HS-27A (cell line): ENCODE measurements around the gene SIX5.

Experiments
- DNase-seq: peaks from one replicate; pipeline ENCODE4 v3.0.0-alpha.2; 2012; ENCODE audit warnings: low read depth, missing footprints

SIX5 gene

DNA sequence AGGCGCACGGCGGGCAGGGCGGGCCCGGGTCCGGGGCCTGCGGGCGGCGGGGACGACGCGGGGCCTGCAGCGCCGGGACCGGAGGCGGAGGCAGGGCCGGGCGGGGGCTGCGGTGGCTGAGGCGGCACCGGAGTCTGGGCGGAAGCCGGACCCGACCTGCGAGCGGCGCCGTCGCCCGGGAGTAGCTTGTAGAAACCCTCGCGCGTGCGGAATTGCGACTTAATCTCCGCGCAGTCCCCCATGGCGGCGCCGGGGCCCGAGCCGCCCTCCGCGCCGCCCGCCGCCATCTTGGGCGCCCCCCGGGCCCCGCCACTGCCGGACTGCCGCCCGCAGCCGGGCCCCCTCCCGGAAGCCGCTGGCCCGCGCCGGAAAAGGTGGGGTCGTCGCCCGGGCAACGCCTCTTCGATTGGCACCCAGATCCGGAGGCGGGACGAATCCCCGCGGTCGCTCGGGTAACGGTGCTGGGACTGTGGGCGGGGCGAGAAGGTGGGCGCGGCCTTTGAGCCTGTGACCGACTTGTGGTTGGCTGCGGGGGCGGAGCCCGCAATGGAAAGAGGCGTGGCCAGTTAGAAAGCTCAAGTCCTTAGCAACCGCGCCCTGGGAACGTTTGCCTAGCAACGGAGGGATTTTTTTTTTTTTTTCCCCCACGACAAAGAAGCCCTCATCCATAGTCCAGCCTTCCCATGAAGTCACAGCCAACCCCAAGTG, 23.6 kb upstream of the SIX5 start, which contains the start of gene DMWD:
Gene DMWD (minus strand): TSS at position 376 of the 708 bp plus-strand sequence. CDS start 89 bp downstream, at position 287.
- peak; percentile 99 for DNase-seq

DNA sequence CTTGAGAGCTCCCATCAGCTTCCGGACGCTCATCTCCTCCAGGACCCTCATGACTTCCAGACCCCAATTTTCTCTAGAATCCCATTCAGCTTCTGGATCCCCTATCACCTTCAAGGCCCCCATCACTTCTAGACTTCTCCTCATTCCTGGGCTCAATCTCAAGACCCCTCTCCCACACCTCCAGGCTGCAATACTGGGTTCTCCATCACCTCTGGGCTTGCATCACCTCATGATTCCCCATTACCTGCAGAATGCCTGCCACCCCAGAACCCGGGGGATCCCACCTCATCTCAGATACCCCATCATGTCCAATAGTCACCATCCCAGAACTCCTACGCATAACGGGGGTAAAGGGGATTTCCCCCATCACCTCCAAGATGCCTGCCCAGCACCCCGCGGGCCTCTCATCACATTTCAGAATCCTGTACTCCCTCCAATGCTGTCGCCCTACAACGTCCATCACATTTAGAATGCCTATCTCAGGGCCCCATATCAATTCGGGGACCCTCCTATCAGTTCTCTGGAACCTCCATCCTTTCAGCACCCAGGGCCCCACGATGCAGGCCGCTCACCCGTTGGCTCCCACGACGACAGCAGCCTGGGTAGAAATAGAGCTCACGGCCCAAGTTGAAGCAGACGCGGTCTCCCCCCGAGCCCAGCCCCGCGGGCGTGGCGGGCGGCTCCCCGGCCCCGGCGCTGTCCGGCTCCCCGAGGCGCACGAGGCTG, 22.9 kb upstream of the SIX5 start:
- no peak for DNase-seq

DNA sequence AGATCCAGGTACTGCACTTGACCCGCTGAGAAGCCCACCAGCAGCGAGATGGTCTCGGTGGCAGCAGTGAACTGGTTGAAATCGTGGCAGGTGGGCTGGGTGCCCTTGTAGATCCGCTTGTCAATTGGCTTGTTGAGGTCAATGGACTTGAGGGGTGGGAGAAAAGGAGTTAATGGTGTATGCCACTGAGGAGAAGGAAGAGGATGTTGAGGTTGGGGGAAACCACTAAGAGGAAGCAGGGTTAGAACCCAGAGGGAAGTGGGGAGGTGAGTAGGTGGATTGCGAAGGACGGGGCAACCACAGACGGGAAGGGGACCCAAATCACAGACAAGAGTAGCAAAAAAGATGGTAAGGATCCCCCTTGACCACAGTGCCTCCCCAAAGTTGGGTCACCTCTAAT, 21.9 kb upstream of the SIX5 start:
- DNase-seq, result no peak

DNA sequence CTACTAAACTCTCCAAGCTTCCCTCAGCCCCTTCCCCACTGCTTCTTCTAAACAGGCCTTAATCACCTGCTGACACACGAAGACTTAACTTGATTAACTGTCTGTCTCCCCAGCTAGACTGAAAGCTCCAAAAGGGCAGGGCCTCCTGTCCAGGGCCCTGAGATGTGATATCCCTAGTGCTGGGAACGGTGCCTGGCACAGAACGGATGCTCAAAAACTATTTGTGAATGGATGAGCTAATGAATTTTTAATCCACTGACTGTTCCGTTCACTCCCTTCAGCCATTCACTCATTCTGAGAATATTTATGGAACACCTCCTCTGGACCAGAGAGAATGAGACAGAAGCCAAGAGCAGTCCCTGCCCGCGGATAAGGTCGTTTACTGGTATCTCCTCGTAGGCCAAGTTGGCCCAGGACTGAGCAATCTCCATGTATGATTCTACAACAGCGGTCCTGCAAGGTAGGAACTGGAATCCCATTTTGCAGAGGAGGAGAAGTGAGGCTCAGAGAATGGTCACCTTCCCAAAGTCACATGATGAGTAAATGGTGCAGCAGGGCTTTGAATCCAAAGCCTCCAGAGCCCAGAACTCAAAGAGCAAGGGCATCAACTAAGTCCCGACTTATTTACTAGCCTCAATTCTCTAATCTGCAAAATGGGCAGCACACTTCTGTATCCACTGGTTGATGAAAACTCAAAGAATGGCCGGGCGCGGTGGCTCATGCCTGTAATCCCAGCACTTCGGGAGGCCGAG, 20.2 kb upstream of the SIX5 start:
- no peak for DNase-seq

DNA sequence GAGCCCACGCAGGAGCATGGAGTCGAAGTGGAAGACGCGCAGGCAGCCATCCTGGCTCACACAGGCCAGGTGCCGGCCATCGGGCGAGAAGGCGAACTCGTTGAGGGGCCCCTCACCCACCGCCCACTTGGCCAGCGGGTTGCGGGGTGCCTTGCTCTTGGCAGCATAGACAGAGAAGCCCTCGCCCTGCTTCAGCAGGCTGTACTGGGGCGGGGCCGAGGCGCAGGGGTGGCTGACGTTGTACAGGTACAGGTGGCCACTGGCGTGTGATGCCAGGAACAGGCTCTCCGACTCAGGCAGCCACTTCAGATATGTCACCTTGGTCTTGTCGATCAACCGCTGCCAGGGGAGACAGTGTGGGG, 17.5 kb upstream of the SIX5 start:
- DNase-seq, result no peak

DNA sequence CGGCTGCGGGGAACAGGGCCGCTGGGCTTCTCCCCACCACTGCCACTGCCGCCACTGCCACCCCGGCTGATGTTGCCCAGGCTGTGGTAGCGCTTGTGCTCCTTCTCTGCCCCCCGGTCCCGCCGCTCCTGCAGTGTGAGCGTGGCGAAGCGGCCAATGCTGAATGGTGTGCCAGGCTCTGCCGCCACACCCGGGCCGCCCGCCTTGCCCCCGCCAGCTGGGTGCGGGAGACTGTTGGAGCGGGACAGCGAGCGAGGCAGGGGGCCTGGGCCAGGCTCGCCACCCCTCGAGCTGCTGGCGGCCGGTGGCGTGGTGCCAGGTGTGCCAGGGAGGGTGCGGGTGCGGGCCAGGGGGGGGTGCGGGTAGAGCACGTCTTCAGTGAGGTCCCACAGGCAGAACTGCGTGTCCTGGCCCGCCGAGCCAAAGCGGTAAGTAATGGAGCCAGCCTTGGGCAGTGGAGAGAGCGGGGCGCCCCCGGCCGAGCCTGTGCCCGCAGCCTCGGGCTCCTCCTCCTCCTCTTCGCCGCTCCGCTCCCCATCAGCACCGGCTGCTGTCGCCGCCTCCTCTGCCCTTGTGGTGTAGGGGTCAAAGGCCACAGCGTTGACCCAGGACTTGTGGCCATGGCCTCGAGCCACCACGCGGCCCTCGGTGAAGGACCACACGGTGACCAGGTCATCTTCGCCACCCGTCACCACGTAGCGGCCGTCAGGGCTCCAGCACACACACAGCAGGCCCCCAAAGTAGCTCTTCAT, 16.9 kb upstream of the SIX5 start:
- no peak for DNase-seq

DNA sequence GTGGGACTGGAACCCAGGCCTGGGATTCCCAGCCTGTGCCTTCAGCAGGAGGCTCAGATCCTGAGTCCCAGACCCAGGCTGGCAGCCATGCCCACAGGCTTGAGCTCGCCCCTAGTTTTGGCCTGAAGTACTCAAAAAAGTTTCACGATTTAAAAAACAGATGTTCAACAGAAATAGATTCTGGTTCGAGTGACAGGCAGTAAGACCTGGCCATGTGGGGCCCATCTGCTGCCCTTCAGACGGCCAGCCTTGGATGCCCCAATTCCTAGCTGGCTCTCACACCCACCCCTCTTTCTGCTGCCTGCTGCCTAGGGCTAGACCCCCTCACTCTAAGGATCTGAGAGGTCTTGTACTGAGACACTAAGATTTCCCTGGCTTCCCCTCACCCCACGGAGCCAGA, 16.0 kb upstream of the SIX5 start:
- DNase-seq, result no peak

DNA sequence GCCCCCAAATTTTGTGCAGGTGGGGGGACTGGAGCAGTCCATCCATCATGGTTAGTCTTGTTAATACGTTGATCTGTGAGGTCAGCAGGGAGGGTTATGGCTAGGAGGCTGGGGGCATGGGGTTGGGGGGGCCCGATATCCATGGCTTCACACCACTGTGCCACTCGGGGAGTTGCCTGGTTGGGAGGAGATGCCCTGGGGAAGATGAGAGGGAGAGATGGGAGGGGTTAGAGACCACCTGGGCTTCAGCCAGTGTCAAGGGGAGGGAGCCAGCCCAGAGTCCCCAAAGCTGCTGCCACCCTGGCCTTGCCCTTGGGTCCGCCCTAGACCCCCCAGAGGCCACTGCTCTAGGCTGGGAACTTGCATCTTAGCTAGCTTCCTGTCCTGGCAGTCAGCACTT, 15.0 kb upstream of the SIX5 start:
- DNase-seq, result no peak

DNA sequence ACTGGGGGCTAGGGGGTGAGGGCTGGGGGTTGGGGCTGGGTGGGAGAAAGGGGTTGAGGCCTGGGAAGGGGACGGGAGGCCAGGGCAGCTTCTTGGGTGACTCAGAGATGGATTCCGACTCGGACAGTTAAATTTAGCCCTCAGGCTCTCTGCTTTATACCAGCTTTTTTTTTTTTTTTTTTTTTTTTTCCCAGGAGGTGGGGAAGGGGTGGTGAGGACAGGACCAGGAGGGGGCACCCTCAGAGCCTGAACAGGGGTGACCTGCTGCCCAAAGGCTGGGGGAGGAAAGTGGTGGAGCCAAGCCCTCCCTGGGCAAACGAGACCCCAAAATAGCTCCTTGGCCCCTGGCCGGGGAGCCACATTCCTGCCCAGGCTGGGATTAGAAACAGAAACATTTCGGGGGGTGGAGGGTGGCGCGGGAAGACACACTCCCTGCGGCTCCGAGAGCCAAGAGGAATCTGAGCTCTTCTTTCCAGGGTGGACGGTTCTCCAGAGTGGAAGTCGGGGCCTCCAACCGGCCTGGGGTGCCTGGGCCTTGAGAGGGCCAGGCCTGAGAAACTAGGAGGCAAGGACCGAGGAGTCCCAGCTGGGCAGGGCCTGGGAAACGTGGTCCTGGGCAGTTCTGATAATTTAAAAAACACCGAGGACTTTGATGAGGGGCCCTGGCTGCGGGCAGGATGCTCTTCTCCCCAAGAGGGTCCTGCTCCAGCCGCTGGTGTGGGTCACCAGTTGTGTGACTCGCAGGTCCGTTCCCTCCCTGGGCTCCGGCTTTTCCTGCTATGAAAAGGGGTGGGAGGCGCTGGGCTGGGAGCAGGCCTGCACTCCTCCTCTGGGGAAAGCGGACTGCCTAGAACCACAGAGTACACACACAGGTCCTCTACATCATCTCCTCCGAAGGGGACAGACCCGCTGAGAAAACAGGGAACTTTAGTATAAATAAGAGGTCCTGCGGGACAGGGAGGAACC, 14.1 kb upstream of the SIX5 start:
- DNase-seq, result peak; percentile 68

DNA sequence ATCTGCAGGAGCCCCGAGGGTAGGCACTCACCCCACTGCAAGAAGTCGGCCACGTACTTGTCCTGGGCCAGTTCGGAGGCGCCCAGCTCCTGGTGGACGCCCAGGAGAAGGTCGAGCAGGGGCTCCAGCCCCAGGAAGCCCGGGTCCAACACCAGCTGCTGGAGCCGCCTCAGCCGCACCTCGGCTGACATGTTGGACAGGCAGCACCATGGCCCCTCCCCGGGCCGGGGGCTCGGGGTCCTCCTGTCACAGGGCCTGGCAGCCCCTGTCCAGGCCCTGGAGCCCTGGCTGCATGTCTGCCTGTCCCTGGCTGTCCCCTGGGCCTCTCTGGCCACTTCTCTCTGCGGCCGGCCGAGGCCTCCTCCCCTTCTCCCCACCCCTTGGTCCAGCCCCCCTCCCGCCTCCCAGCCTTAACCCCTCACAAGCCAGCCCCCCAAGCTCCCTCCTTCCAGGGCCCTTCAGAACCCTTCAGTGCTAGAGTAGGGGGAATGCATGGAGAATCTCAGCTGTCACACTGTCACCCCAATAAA, 13.2 kb upstream of the SIX5 start, which contains the start of gene DMPK:
Gene DMPK (minus strand): TSS at position 329 of the 530 bp plus-strand sequence. CDS start 138 bp downstream, at position 191.
- no peak for DNase-seq

DNA sequence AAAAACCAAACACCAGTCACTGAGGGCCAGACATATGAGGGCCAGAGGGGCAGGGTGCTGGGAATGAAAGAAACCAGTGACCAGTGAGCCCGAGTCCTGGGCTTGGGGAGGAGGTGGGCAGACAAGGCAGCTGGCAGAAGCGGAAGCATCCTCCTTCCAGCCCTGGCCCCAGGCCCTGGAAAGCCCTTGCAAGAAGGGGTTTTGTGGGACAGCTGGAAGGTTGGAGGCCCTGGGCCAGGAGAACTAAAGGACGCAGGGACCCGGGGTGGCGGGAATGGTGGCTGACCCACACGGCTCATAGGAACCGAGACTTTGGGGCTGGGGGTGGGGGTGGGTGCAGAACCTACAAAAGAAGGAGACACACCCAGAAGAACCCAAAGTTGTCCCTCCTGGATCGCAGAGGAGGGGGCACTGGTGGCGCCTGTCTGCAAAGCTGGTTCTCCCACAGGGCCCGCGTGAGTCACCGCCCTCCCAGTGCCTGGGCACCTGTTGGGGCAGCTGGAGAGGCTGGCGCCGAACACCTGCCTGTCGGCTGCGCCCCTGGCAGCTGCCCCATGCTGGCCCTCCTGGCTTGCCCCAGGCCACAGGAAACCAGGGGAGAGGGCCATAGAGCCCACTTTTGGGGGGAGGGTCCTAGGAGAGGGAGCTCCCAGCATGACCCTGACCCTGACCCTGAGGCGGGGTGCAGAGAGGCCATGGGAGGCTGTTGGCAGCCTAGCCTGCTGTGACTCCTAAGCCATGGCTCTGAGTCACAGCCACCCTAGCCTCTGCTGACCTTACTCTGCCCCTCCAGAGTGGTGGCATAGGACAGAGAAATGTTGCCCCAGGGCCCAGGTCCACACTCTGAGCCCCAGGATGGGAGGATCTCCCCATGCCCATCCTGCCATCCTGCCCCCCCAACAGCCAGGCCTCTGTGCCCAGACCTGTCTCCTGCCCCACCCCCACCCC, 12.4 kb upstream of the SIX5 start:
- DNase-seq, result no peak

DNA sequence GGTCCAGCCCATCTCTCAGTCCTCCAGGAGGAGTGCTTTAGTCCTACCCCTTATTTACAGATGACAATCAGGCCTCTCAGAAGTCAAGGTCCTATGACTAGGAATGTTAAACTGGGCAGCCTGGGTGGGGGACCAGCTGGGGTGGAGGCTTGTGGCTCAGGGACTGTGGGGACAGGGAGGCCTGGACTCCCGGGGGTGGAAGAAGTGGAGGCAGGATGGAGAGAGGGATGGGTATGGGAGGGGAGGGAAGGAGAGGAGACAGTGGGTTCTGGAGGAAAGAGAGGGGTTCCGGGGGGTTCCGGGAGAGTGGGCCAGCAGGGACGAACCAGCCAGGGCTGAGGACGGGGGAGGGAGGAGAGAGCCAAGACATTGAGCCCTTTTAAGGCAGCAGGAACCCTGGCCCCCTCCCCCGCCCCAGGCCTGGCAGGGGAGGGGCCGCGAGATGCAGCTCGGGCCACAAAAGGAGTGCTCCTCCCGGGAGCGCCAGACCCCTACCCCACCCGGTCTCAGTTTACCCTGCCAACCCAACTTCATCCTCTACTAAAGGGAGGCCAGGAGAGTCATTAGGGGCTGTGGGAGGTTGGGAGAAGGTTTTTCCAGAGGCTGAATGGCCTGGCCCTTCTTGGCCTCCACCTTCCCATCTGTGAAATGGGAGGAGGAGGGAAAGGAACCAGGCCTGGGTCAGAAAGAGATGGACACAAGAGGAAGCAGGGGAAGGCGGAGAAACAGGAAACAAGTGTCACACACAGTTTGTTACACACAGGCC, 11.6 kb upstream of the SIX5 start:
- DNase-seq, result no peak

DNA sequence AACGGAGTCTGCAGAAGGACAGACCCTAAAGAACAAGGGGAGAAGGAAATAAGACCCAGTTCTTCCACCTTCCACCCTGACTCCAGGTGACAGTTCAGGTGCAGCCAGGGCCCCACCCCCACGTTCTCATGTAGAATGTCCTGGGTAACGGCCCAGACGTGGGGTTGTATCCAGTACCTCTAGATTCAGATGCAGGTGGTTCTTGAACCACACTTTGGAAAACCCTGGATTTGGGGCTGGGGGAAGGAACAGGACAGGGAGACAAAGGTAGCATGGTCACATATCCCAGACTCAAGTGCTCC, 11.0 kb upstream of the SIX5 start:
- no peak for DNase-seq

DNA sequence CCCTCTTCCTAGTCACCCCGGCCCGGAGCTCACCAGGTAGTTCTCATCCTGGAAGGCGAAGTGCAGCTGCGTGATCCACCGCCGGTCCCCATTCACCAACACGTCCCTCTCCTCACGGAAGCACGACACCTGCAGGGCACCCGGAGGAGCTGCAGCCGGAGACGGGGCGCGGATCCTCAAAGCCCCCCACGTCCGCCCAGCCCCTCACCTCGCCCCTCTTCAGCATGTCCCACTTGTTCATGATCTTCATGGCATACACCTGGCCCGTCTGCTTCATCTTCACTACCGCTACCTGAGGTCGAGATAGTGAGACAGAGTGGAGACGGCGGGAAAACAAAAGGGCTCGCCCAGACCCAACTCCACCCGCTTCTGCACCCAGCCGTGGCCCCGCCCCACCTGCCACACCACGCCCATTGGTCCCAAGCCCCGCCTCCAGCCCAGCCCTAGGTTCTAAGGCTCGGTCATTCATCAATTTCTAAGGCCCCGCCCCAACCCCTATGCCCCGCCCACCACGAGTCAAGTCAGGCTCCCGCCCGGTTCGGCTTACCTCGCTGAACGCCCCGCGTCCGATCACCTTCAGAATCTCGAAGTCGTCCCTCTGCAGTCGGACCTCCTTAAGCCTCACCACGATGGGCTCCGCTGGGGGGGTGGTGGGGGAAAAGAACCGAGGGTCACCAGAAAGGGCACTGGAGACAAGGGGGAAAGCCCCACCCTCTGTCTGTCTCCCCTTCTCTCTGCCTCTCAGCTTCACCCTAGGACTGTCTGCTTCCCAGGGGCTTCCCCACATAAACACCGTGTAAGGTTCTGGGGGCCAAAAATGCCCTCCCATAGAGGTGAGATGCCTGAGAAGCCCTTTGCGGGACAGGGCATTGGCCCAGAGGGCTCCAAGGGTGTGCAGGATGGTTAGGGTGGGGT, 10.4 kb upstream of the SIX5 start:
- no peak for DNase-seq

DNA sequence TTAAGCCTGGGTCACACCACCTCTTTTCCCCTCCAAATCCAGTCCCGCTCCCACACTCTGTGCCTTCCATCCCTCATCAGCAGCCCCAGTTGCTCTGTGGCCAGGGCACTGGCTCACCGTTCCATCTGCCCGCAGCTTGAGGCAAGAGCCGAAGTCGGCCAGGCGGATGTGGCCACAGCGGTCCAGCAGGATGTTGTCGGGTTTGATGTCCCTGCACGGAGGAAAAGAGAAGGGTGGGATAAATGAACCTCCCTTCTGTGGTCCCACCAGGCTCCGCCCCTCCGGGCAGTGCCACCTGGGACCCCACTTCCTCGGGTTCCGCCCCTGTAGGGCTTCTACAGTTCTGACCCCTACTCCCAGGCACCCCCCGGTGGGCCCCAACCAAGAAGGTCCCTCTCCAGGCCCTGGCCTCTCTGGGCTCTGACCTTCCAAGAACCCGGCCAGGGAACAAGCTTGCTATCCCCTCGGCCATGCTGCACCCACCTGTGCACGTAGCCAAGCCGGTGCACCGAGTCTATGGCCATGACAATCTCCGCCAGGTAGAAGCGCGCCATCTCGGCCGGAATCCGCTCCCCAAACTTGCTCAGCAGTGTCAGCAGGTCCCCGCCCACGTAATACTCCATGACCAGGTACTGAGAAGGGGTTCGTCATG, 9.1 kb upstream of the SIX5 start:
- no peak for DNase-seq

DNA sequence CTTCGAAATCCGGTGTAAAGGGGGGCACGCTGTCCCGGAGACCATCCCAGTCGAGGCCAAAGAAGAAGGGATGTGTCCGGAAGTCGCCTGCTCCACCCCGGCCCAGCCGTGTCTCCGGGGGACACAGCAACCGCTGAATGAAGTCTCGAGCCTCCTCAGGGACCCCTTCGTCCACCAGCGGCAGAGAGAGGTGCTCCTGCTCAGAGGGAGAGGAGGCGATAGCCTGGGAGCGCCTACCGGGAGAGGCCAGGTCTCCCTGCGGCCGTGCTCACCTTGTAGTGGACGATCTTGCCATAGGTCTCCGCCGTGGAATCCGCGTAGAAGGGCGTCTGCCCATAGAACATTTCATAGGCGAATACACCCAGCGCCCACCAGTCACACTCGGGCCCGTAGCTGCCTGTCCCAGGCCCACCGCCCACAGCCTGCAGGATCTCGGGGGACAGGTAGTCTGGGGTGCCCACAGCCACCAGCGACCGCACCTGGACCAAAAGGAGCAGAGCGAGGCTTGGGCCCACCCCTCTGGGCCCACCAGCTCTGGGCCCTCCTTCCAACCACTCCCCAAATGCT, 8.4 kb upstream of the SIX5 start:
- no peak for DNase-seq

DNA sequence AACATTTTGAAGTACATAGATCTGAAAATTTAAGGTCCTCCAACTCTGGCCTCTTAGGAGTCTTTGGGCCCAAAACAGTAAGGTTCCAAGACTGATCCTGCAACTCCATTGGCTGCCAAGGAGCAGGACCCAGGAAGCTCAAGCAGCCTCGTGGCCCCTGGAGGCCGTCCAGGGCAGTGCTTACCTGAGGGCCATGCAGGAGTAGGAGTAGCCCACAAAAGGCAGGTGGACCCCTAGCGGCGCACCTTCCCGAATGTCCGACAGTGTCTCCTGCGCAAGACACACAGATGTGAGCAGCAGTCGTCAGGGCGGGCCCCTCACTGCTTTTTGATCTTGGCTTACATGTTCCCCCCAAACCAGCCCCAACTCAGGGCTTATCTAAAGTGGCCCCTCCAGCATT, 5.7 kb upstream of the SIX5 start:
- DNase-seq, result no peak
